Measurements from ENCODE around the gene TLR9.
A peak's percentile ranks its signal among the peaks of the same experiment; 100 is the strongest.

TLR9 gene

GRCh38 chr3:52197499-52197841 lies 28.0 kb downstream of the TLR9 start:
- no peak for DNase-seq (ENCODE audit: low spot score)
- peak overlapping the region; percentile 80 to 88 for H3K27ac ChIP-seq

GRCh38 chr3:52196977-52197376 lies 28.5 kb downstream of the TLR9 start:
- no peak for TF ChIP-seq CTCF (IDR thresholded peaks at IDR 0.05)
- Histone ChIP-seq H3K4me3 (no peak overlapping the region), H3K27ac (peak overlapping the region in 1 of 2 donors; percentile 88)
- DNase-seq (ENCODE audit: low spot score): no peak

More at GRCh38 chr3:52197499-52197841, 28.0 kb downstream of the TLR9 start:
- peak overlapping the region; percentile 93 for H3K4me3 ChIP-seq
- TF ChIP-seq CTCF (IDR thresholded peaks at IDR 0.05): no peak

GRCh38 chr3:52195823-52196331 lies 29.6 kb downstream of the TLR9 start:
- no peak for DNase-seq (ENCODE audit: low spot score)

GRCh38 chr3:52195291-52195597 lies 30.2 kb downstream of the TLR9 start:
- no peak for TF ChIP-seq CTCF (IDR thresholded peaks at IDR 0.05)
- peak overlapping the region in 1 of 2 donors; percentile 68 for H3K27ac ChIP-seq
- no peak overlapping the region for H3K4me3 ChIP-seq
- DNase-seq (ENCODE audit: low spot score): no peak

More at GRCh38 chr3:52195823-52196331, 29.6 kb downstream of the TLR9 start:
- Histone ChIP-seq H3K27ac (peak overlapping the region; percentile 10 to 69), H3K4me3 (no peak overlapping the region)
- no peak for TF ChIP-seq CTCF (IDR thresholded peaks at IDR 0.05)

- TF ChIP-seq CTCF (IDR thresholded peaks at IDR 0.05): no peak
- Histone ChIP-seq H3K4me3 (no peak overlapping the region), H3K27ac (no peak overlapping the region)
- no peak for DNase-seq (ENCODE audit: low spot score)
Observed at GRCh38 chr3:52194485-52195290, 30.8 kb downstream of the TLR9 start.

GRCh38 chr3:52193065-52193464 lies 32.4 kb downstream of the TLR9 start:
- TF ChIP-seq CTCF (IDR thresholded peaks at IDR 0.05): no peak
- DNase-seq (ENCODE audit: low spot score): no peak
- Histone ChIP-seq H3K4me3 (no peak overlapping the region), H3K27ac (no peak overlapping the region)

GRCh38 chr3:52191663-52192062 lies 33.8 kb downstream of the TLR9 start:
- Histone ChIP-seq H3K4me3 (no peak overlapping the region), H3K27ac (no peak overlapping the region)
- DNase-seq (ENCODE audit: low spot score): no peak
- TF ChIP-seq CTCF (IDR thresholded peaks at IDR 0.05): no peak
